ENCODE measurements around the gene TBC1D8B.

GRCh38 chrX:106780664-106781377 lies 21.7 kb upstream of the TBC1D8B start:
- TF ChIP-seq CTCF (IDR thresholded peaks at IDR 0.05) (no peak), POLR2A (IDR thresholded peaks at IDR 0.05) (no peak)

Measured in lower leg skin (tissue), 3 donors.